HL-60 (cell line): ENCODE data around the gene ARIH1.

Experiments used
- DNase-seq, 2 experiments: peaks; one replicate each; pipeline ENCODE4 v3.0.0-alpha.2; 2010 to 2020; ENCODE audit warnings: low read depth in 1 of 2, low spot score in 1 of 2
- H3K27ac ChIP-seq: fragments of 250-450 bp; sonication (Bioruptor Pico); replicated peaks from 2 replicates; pipeline ENCODE4 v1.5.1; 2020; ENCODE audit warnings: mild to moderate bottlenecking, moderate library complexity
- H3K27me3 ChIP-seq: fragments of 250-450 bp; sonication (Bioruptor Pico); 2 replicates; pipeline ENCODE4 v1.5.1; 2021; ENCODE audit warnings: mild to moderate bottlenecking, moderate library complexity; ENCODE audit not compliant: insufficient read depth, poor library complexity, severe bottlenecking
- H3K4me3 ChIP-seq: replicated peaks from 2 replicates; pipeline ENCODE4 v1.5.1; 2011; ENCODE audit warnings: mild to moderate bottlenecking, control low read depth, low read length; ENCODE audit not compliant: insufficient read depth
- GABPA ChIP-seq: IDR thresholded peaks from 2 replicates; pipeline ENCODE4 v1.6.1; 2012; ENCODE audit warnings: low read depth
- POLR2AphosphoS5 ChIP-seq: IDR thresholded peaks from 2 replicates; pipeline ENCODE4 v1.6.1; 2012; ENCODE audit warnings: low read depth
- SPI1 ChIP-seq: IDR thresholded peaks from 2 replicates; pipeline ENCODE4 v1.6.1; 2012; ENCODE audit warnings: low read depth, mild to moderate bottlenecking, borderline replicate concordance
- TF ChIP-seq, protein P1 (sequence below): IDR thresholded peaks from 2 replicates; pipeline ENCODE4 v1.6.1; 2012; ENCODE audit warnings: low read depth; ENCODE audit not compliant: insufficient replicate concordance
- TF ChIP-seq, protein P2 (sequence below): IDR thresholded peaks from one replicate; pipeline ENCODE4 v1.5.1; 2011; ENCODE audit warnings: low read length, control low read depth, inconsistent platforms; ENCODE audit not compliant: insufficient read depth

Gene ARIH1

DNA sequence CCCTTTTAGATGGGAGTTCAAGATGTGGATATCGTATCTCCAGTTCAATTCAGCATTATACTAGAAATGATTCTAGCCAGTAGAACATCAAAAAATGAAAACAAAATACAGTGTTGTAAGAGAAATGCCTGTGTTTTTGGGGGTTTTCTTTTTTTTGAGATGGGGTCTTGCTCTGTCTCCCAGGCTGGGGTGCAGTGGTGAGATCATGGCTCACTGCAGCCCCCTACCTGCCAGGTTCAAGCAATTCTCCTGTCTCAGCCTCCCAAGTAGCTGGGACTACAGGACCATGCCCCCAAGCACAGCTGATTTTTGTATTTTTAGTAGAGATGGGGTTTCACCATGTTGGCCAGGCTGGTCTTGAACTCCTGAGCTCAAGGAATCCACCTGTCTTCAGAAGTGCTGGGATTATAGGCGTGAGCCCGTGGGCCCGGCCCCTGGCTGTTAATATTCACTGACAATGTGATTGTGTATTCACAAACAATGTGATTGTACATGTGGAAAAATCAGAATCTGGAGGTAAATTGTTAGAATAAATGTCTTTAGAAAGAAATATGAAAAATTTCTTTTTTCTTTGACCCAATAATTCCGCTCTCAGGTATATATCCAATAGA is 59.0 kb downstream of the ARIH1 start:
- Histone ChIP-seq H3K27me3 (no peaks in the 10 kb centered on the region), H3K27ac (no peak overlapping the region), H3K4me3 (no peak overlapping the region)
- no peak for DNase-seq
- TF ChIP-seq POLR2AphosphoS5 = no peak
- TF ChIP-seq, protein P1, sequence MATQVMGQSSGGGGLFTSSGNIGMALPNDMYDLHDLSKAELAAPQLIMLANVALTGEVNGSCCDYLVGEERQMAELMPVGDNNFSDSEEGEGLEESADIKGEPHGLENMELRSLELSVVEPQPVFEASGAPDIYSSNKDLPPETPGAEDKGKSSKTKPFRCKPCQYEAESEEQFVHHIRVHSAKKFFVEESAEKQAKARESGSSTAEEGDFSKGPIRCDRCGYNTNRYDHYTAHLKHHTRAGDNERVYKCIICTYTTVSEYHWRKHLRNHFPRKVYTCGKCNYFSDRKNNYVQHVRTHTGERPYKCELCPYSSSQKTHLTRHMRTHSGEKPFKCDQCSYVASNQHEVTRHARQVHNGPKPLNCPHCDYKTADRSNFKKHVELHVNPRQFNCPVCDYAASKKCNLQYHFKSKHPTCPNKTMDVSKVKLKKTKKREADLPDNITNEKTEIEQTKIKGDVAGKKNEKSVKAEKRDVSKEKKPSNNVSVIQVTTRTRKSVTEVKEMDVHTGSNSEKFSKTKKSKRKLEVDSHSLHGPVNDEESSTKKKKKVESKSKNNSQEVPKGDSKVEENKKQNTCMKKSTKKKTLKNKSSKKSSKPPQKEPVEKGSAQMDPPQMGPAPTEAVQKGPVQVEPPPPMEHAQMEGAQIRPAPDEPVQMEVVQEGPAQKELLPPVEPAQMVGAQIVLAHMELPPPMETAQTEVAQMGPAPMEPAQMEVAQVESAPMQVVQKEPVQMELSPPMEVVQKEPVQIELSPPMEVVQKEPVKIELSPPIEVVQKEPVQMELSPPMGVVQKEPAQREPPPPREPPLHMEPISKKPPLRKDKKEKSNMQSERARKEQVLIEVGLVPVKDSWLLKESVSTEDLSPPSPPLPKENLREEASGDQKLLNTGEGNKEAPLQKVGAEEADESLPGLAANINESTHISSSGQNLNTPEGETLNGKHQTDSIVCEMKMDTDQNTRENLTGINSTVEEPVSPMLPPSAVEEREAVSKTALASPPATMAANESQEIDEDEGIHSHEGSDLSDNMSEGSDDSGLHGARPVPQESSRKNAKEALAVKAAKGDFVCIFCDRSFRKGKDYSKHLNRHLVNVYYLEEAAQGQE = no peak
- TF ChIP-seq, protein P2, sequence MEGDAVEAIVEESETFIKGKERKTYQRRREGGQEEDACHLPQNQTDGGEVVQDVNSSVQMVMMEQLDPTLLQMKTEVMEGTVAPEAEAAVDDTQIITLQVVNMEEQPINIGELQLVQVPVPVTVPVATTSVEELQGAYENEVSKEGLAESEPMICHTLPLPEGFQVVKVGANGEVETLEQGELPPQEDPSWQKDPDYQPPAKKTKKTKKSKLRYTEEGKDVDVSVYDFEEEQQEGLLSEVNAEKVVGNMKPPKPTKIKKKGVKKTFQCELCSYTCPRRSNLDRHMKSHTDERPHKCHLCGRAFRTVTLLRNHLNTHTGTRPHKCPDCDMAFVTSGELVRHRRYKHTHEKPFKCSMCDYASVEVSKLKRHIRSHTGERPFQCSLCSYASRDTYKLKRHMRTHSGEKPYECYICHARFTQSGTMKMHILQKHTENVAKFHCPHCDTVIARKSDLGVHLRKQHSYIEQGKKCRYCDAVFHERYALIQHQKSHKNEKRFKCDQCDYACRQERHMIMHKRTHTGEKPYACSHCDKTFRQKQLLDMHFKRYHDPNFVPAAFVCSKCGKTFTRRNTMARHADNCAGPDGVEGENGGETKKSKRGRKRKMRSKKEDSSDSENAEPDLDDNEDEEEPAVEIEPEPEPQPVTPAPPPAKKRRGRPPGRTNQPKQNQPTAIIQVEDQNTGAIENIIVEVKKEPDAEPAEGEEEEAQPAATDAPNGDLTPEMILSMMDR = no peak
- TF ChIP-seq SPI1 = no peak
- TF ChIP-seq GABPA = no peak

DNA sequence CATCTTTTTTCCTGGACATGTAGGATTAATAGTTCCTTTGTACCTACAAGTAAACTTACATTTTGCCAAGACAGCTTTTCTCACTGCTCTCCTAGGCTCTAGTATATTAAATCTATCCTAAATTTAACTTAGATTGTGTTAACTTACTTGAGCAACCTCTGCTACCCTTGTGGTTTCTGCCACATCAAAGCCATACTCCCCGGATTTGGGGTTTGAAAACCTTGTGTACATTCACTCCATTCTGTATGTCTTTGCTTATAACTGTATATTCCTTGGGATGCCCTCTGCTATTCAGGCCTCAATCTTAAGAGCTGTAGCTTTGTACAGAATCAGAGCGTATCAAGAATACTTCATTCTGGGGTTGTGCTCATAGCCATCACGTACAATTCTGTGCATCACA is 60.4 kb downstream of the ARIH1 start:
- Histone ChIP-seq H3K4me3 (no peak overlapping the region), H3K27ac (no peak overlapping the region), H3K27me3 (no peaks in the 10 kb centered on the region)
- no peak for DNase-seq
- TF ChIP-seq POLR2AphosphoS5 (no peak), SPI1 (no peak), GABPA (no peak)
- TF ChIP-seq, protein P1 = no peak
- TF ChIP-seq, protein P2 = no peak

DNA sequence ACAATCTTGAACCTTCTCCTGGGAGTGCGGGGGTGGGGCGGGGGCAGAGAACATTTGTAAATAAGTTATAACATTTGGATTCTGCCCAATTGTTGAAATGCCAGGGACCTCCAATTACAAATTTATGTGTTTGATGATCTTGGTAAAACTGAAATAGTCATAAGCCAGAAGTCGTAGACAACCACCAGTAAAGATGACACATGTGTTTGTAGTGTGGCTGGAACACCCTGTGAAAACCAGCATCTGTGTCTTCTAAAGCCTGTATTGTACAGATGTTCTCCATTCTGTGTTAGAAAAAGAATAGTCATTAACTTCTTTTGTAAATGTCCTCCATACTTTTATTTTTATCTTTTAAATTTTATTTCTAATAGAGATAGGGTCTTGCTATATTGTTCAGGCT is 61.8 kb downstream of the ARIH1 start:
- no peak for DNase-seq
- no peak overlapping the region for H3K4me3 ChIP-seq
- TF ChIP-seq SPI1 (no peak), GABPA (no peak), POLR2AphosphoS5 (no peak)
- TF ChIP-seq, protein P2 = no peak
- TF ChIP-seq, protein P1 = no peak
- no peak overlapping the region for H3K27ac ChIP-seq
- H3K27me3 ChIP-seq = no peaks in the 10 kb centered on the region
